ENCODE data around the gene NR3C2.

The NR3C2 gene

DNA sequence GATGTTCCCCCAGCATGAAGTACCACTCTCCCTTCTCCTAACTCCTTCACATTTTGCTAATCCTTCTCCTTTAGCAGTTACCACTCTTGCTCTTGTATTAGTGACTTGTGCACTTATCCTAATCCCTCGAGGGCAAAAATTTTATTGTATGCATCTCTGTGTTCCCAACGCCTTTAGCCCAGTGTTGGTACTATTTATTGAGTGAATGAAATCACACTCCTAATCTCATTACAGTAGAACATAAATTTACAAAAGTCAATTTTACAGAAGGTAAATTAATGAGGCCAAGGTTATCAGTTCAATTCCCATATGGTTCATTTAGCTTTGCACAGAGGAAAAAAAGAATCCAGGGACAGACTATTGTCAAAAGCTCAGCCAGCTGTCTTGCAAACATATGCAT is 178.4 kb downstream of the NR3C2 start:
- no peak for DNase-seq
- no peaks in the 10 kb centered on the region for H3K27me3 ChIP-seq (replicated peaks in 2 of 5; ENCODE audit: control insufficient read depth in 4 of 5, insufficient read depth in 5 of 5, low read length in 4 of 5)
- peaks cover 0 to 1% (median 0%) of the 10 kb centered on the region in 5 experiments for H3K9me3 ChIP-seq (ENCODE audit: control extremely low read depth in 1 of 5, control insufficient read depth in 4 of 5, insufficient read depth in 2 of 5, low read depth in 1 of 5, low read length in 4 of 5)
- CTCF ChIA-PET, result no interaction called here
- H3K27ac ChIP-seq (ENCODE audit: insufficient read depth in 1 of 2, low read depth in 1 of 2, low read length in 2 of 2, poor library complexity in 1 of 2, severe bottlenecking in 2 of 2), result no peak overlapping the region
- H3K4me3 ChIP-seq (ENCODE audit: control insufficient read depth in 1 of 7, extremely low read depth in 1 of 7, insufficient read depth in 4 of 7, low read depth in 2 of 7, low read length in 6 of 7), result no peak overlapping the region
- no peaks in the 10 kb centered on the region for H3K4me1 ChIP-seq (ENCODE audit: control extremely low read depth in 1 of 4, control insufficient read depth in 4 of 4, insufficient read depth in 4 of 4, low read length in 3 of 4)
- POLR2A ChIA-PET, result no interaction called here
- H3K36me3 ChIP-seq (ENCODE audit: control insufficient read depth in 4 of 4, insufficient read depth in 4 of 4, low read length in 3 of 4), result no peaks in the 10 kb centered on the region
- no CpG with 5 or more reads among the region's 2 CpGs for WGBS (ENCODE audit: insufficient coverage)

DNA sequence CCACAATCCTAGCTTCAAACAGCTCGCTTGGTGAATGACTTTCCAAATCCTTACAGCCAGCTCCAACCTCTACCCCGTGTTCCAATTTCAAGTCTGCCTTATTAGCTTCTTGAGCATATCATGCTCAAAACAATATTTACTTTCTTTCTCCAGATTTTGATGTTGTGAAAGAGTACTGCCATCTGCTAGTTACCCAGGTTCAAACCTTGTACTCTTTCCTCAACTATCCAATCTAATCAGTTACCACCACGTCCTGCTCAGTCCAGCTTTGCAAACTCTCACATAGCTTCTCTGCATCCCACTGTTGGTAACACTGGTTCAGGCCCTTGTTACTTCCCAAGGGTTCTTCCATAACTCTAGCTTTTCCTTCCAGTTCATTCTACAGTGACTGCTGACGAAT is 179.1 kb downstream of the NR3C2 start:
- POLR2A ChIA-PET, result no interaction called here
- Histone ChIP-seq H3K36me3 (ENCODE audit: control insufficient read depth in 4 of 4, insufficient read depth in 4 of 4, low read length in 3 of 4) (no peaks in the 10 kb centered on the region), H3K4me3 (ENCODE audit: control insufficient read depth in 1 of 7, extremely low read depth in 1 of 7, insufficient read depth in 4 of 7, low read depth in 2 of 7, low read length in 6 of 7) (no peak overlapping the region), H3K4me1 (ENCODE audit: control extremely low read depth in 1 of 4, control insufficient read depth in 4 of 4, insufficient read depth in 4 of 4, low read length in 3 of 4) (no peaks in the 10 kb centered on the region), H3K9me3 (ENCODE audit: control extremely low read depth in 1 of 5, control insufficient read depth in 4 of 5, insufficient read depth in 2 of 5, low read depth in 1 of 5, low read length in 4 of 5) (peaks cover 0 to 1% (median 0%) of the 10 kb centered on the region in 5 experiments), H3K27ac (ENCODE audit: insufficient read depth in 1 of 2, low read depth in 1 of 2, low read length in 2 of 2, poor library complexity in 1 of 2, severe bottlenecking in 2 of 2) (no peak overlapping the region), H3K27me3 (replicated peaks in 2 of 5; ENCODE audit: control insufficient read depth in 4 of 5, insufficient read depth in 5 of 5, low read length in 4 of 5) (no peaks in the 10 kb centered on the region)
- no peak for DNase-seq
- 90% methylated on average over 3 of the region's 4 CpGs for WGBS (ENCODE audit: insufficient coverage)
- CTCF ChIA-PET, result no interaction called here

DNA sequence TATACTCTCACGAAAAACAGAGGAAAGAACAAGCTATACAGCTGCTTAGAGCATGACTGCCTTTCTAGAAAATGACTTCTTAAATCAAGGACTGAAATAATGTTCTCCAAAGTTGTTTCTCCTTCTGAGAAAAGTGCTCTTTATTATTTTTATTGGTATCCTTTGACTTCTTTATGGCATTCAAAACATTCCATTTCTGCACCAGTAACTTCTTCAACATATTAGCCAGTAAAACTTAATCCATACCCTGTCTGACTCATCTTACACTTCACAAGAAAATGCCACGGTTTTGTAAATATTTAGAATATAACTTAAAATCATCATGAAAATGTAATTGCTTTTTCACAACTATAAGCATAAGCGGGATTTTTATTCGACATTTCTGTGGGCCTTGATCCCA is 180.4 kb downstream of the NR3C2 start:
- 63% methylated on average over 3 of the region's 4 CpGs for WGBS (ENCODE audit: insufficient coverage)
- no peak overlapping the region for H3K4me3 ChIP-seq (ENCODE audit: control insufficient read depth in 1 of 7, extremely low read depth in 1 of 7, insufficient read depth in 4 of 7, low read depth in 2 of 7, low read length in 6 of 7)
- no peaks in the 10 kb centered on the region for H3K27me3 ChIP-seq (replicated peaks in 2 of 5; ENCODE audit: control insufficient read depth in 4 of 5, insufficient read depth in 5 of 5, low read length in 4 of 5)
- H3K27ac ChIP-seq (ENCODE audit: insufficient read depth in 1 of 2, low read depth in 1 of 2, low read length in 2 of 2, poor library complexity in 1 of 2, severe bottlenecking in 2 of 2), result no peak overlapping the region
- ChIA-PET CTCF (no interaction called here), POLR2A (no interaction called here)
- H3K9me3 ChIP-seq (ENCODE audit: control extremely low read depth in 1 of 5, control insufficient read depth in 4 of 5, insufficient read depth in 2 of 5, low read depth in 1 of 5, low read length in 4 of 5), result peaks cover 0 to 1% (median 0%) of the 10 kb centered on the region in 5 experiments
- no peaks in the 10 kb centered on the region for H3K36me3 ChIP-seq (ENCODE audit: control insufficient read depth in 4 of 4, insufficient read depth in 4 of 4, low read length in 3 of 4)
- H3K4me1 ChIP-seq (ENCODE audit: control extremely low read depth in 1 of 4, control insufficient read depth in 4 of 4, insufficient read depth in 4 of 4, low read length in 3 of 4), result no peaks in the 10 kb centered on the region
- DNase-seq, result no peak

DNA sequence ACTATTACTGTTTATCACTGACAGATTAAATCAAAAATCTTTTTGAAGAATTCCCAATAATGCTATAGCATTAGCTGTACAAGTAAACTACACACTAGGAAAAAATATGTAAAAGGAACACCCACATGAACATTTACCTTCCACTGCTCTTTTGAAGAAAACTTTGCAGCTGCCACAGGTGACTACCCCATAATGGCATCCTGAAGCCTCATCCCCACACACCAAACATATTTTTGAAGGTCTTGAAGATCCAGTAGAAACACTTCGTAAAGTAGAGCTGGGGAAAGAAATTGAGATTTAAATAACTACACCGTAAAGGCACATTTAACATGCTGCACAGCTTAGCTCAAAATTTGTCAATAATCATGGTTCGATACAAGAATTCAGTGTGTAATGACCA is 182.4 kb downstream of the NR3C2 start:
- DNase-seq, result no peak
- WGBS (ENCODE audit: insufficient coverage), result 100% methylated on average over 1 of the region's 3 CpGs
- Histone ChIP-seq H3K9me3 (ENCODE audit: control extremely low read depth in 1 of 5, control insufficient read depth in 4 of 5, insufficient read depth in 2 of 5, low read depth in 1 of 5, low read length in 4 of 5) (peaks cover 0 to 1% (median 0%) of the 10 kb centered on the region in 5 experiments), H3K4me3 (ENCODE audit: control insufficient read depth in 1 of 7, extremely low read depth in 1 of 7, insufficient read depth in 4 of 7, low read depth in 2 of 7, low read length in 6 of 7) (no peak overlapping the region), H3K36me3 (ENCODE audit: control insufficient read depth in 4 of 4, insufficient read depth in 4 of 4, low read length in 3 of 4) (no peaks in the 10 kb centered on the region), H3K4me1 (ENCODE audit: control extremely low read depth in 1 of 4, control insufficient read depth in 4 of 4, insufficient read depth in 4 of 4, low read length in 3 of 4) (peaks cover 0 to 2% (median 0%) of the 10 kb centered on the region in 4 experiments), H3K27ac (ENCODE audit: insufficient read depth in 1 of 2, low read depth in 1 of 2, low read length in 2 of 2, poor library complexity in 1 of 2, severe bottlenecking in 2 of 2) (no peak overlapping the region), H3K27me3 (replicated peaks in 2 of 5; ENCODE audit: control insufficient read depth in 4 of 5, insufficient read depth in 5 of 5, low read length in 4 of 5) (no peaks in the 10 kb centered on the region)
- CTCF ChIA-PET, result interaction anchor here (1.1 kb wide), 1 partner anchor 20 kb away, joined by 3 read pairs; no protein-coding TSS in a partner anchor
- POLR2A ChIA-PET, result no interaction called here

DNA sequence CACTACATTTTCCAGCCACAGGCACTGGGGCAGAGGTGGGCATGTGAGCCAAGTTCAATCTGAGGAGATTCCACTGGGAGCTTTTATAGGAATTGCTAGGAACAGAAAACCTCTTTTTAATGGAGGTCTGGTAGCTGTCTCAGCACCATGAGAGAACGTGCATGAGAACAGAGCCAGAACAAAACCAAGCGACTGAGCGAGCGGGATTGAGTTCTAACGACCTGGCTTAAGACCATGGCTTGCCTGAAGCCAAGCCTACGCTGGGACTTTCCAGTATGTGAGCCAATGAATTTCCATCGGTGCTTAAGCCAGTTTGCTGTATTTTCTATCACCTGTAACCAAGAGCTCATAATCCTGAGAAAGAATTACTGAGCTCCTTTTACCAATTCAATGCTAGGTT is 183.7 kb downstream of the NR3C2 start:
- H3K4me3 ChIP-seq (ENCODE audit: control insufficient read depth in 1 of 7, extremely low read depth in 1 of 7, insufficient read depth in 4 of 7, low read depth in 2 of 7, low read length in 6 of 7), result no peak overlapping the region
- no peaks in the 10 kb centered on the region for H3K36me3 ChIP-seq (ENCODE audit: control insufficient read depth in 4 of 4, insufficient read depth in 4 of 4, low read length in 3 of 4)
- H3K27ac ChIP-seq (ENCODE audit: insufficient read depth in 1 of 2, low read depth in 1 of 2, low read length in 2 of 2, poor library complexity in 1 of 2, severe bottlenecking in 2 of 2), result no peak overlapping the region
- H3K27me3 ChIP-seq (replicated peaks in 2 of 5; ENCODE audit: control insufficient read depth in 4 of 5, insufficient read depth in 5 of 5, low read length in 4 of 5), result no peaks in the 10 kb centered on the region
- H3K4me1 ChIP-seq (ENCODE audit: control extremely low read depth in 1 of 4, control insufficient read depth in 4 of 4, insufficient read depth in 4 of 4, low read length in 3 of 4), result peaks cover 0 to 5% (median 2%) of the 10 kb centered on the region in 4 experiments
- peaks cover 0 to 1% (median 0%) of the 10 kb centered on the region in 5 experiments for H3K9me3 ChIP-seq (ENCODE audit: control extremely low read depth in 1 of 5, control insufficient read depth in 4 of 5, insufficient read depth in 2 of 5, low read depth in 1 of 5, low read length in 4 of 5)
- POLR2A ChIA-PET, result no interaction called here
- WGBS (ENCODE audit: insufficient coverage), result 98% methylated on average over 7 of the region's 7 CpGs
- DNase-seq, result no peak
- CTCF ChIA-PET, result interaction anchor here (0.6 kb wide), 1 partner anchor 649 kb away, joined by 3 read pairs; no protein-coding TSS in a partner anchor

DNA sequence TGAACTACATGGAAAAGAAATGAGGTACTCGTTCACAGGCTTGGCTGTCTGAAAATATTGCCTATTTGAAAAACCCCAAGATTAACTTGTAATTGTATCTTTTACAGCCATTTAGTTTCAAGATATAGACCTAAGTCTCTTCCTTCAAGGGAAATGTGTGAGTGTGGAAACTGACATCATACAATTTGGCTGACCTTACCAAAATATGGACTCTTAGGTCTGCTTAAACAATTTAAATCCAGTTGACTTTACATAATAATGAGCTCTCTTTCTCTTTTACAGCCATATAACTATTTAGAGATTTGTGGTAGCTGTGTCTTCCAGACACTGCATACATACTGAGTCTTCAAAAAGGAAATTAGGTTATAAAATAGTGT is 186.9 kb downstream of the NR3C2 start:
- H3K4me3 ChIP-seq (ENCODE audit: control insufficient read depth in 1 of 7, extremely low read depth in 1 of 7, insufficient read depth in 4 of 7, low read depth in 2 of 7, low read length in 6 of 7), result no peak overlapping the region
- POLR2A ChIA-PET, result no interaction called here
- H3K4me1 ChIP-seq (ENCODE audit: control extremely low read depth in 1 of 4, control insufficient read depth in 4 of 4, insufficient read depth in 4 of 4, low read length in 3 of 4), result peaks cover 0 to 5% (median 2%) of the 10 kb centered on the region in 4 experiments
- no peaks in the 10 kb centered on the region for H3K36me3 ChIP-seq (ENCODE audit: control insufficient read depth in 4 of 4, insufficient read depth in 4 of 4, low read length in 3 of 4)
- no peaks in the 10 kb centered on the region for H3K9me3 ChIP-seq (ENCODE audit: control extremely low read depth in 1 of 5, control insufficient read depth in 4 of 5, insufficient read depth in 2 of 5, low read depth in 1 of 5, low read length in 4 of 5)
- no peaks in the 10 kb centered on the region for H3K27me3 ChIP-seq (replicated peaks in 2 of 5; ENCODE audit: control insufficient read depth in 4 of 5, insufficient read depth in 5 of 5, low read length in 4 of 5)
- no peak overlapping the region for H3K27ac ChIP-seq (ENCODE audit: insufficient read depth in 1 of 2, low read depth in 1 of 2, low read length in 2 of 2, poor library complexity in 1 of 2, severe bottlenecking in 2 of 2)
- DNase-seq, result peak in 1 of 3 donors; percentile 2
- WGBS (ENCODE audit: insufficient coverage), result no CpG with 5 or more reads among the region's 1 CpG
- CTCF ChIA-PET, result no interaction called here

DNA sequence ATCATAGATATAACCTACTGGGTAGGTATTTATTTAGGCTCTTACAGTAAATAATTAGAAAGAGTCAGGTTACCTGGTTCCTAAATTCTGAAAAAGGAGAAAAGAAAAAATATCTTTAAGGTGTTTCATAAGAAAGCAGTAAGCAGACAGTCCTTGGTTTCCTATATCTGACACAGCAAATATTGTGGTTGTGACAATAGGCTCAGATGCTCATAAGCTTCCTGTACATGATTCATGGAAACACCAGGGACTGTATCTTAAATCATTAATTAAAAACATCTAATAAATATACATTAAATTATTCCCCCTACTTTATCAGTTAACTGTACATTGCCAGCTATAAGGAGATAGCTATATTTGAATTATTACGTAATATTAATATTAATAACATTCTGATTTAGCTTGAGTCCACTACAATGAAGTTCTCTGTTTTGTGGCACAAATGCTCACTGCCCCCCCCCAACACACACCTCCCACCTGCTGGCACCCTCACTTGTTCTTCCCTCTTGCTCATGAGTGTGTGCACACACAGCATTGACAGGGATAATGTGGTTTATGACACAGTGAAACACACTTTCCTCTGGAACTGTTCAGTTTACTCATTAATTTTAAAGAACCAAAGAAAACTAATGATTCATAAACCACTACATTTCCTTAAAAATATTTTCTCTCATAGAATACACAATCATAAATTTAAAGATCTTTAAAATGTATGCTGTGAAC is 187.4 kb downstream of the NR3C2 start:
- ChIA-PET CTCF (interaction anchor here (1.3 to 1.5 kb wide), 2 partner anchors 10 to 17 kb away, joined by 3 to 4 read pairs; no protein-coding TSS in a partner anchor), POLR2A (no interaction called here)
- Histone ChIP-seq H3K27ac (ENCODE audit: insufficient read depth in 1 of 2, low read depth in 1 of 2, low read length in 2 of 2, poor library complexity in 1 of 2, severe bottlenecking in 2 of 2) (no peak overlapping the region), H3K9me3 (ENCODE audit: control extremely low read depth in 1 of 5, control insufficient read depth in 4 of 5, insufficient read depth in 2 of 5, low read depth in 1 of 5, low read length in 4 of 5) (no peaks in the 10 kb centered on the region), H3K27me3 (replicated peaks in 2 of 5; ENCODE audit: control insufficient read depth in 4 of 5, insufficient read depth in 5 of 5, low read length in 4 of 5) (no peaks in the 10 kb centered on the region), H3K4me1 (ENCODE audit: control extremely low read depth in 1 of 4, control insufficient read depth in 4 of 4, insufficient read depth in 4 of 4, low read length in 3 of 4) (peaks cover 0 to 5% (median 2%) of the 10 kb centered on the region in 4 experiments), H3K4me3 (ENCODE audit: control insufficient read depth in 1 of 7, extremely low read depth in 1 of 7, insufficient read depth in 4 of 7, low read depth in 2 of 7, low read length in 6 of 7) (no peak overlapping the region), H3K36me3 (ENCODE audit: control insufficient read depth in 4 of 4, insufficient read depth in 4 of 4, low read length in 3 of 4) (no peaks in the 10 kb centered on the region)
- DNase-seq, result peak in 2 of 3 donors; percentile 50 to 59
- no CpG with 5 or more reads among the region's 1 CpG for WGBS (ENCODE audit: insufficient coverage)

Measured in common myeloid progenitor, CD34-positive (primary cell).